ENCODE results near the gene CYYR1.
"Not testable (repeated sequence)": the region's sequence is repeated elsewhere in the genome, so short reads cannot be mapped to it uniquely, and the experiment has no call there.

CYYR1 gene

GRCh38 chr21:26471099-26471471 is 102.0 kb downstream of the CYYR1 start:
- H3K27ac ChIP-seq, result no peak overlapping the region
- TF ChIP-seq CTCF (conservative IDR thresholded peaks at IDR 0.05), result no peak

- no peak for TF ChIP-seq CTCF (conservative IDR thresholded peaks at IDR 0.05)
- no peak overlapping the region for H3K27ac ChIP-seq
Observed at GRCh38 chr21:26470351-26471098, 102.6 kb downstream of the CYYR1 start.

GRCh38 chr21:26469789-26470188 is 103.3 kb downstream of the CYYR1 start:
- H3K27ac ChIP-seq, result no peak overlapping the region
- no peak for TF ChIP-seq CTCF (conservative IDR thresholded peaks at IDR 0.05)

- TF ChIP-seq CTCF (conservative IDR thresholded peaks at IDR 0.05), result no peak
- no peak overlapping the region for H3K27ac ChIP-seq
Observed at GRCh38 chr21:26465916-26466315, 107.2 kb downstream of the CYYR1 start.

GRCh38 chr21:26461500-26461899 is 111.6 kb downstream of the CYYR1 start:
- TF ChIP-seq CTCF (conservative IDR thresholded peaks at IDR 0.05), result no peak

GRCh38 chr21:26460621-26461020 is 112.5 kb downstream of the CYYR1 start:
- no peak for TF ChIP-seq CTCF (conservative IDR thresholded peaks at IDR 0.05)

More at GRCh38 chr21:26461500-26461899, 111.6 kb downstream of the CYYR1 start:
- H3K27ac ChIP-seq, result no peak overlapping the region

GRCh38 chr21:26458854-26459253 is 114.2 kb downstream of the CYYR1 start:
- not testable (repeated sequence) for H3K27ac ChIP-seq

More at GRCh38 chr21:26460621-26461020, 112.5 kb downstream of the CYYR1 start:
- H3K27ac ChIP-seq, result no peak overlapping the region

- H3K27ac ChIP-seq, result no peak overlapping the region
- no peak for TF ChIP-seq CTCF (conservative IDR thresholded peaks at IDR 0.05)
Observed at GRCh38 chr21:26457817-26458216, 115.3 kb downstream of the CYYR1 start.
